Measurements from ENCODE around the gene RCHY1. TPM values are rescaled to one million over a fixed set of nuclear protein-coding genes. Genes with fewer than 3 reads are reported as not detected.
"Not testable (repeated sequence)": the region's sequence is repeated elsewhere in the genome, so short reads cannot be mapped to it uniquely, and the experiment has no call there.

RCHY1 gene
- total RNA-seq, 1 donor from 2014 or later, result 44.1 TPM

- ATAC-seq (ENCODE audit: poor library complexity) (no peak), DNase-seq (no peak)
- intact Hi-C loops (cut with DNase I), result no loop called here
Observed at GRCh38 chr4:75525910-75526309, 11.7 kb upstream of the RCHY1 start.

DNA sequence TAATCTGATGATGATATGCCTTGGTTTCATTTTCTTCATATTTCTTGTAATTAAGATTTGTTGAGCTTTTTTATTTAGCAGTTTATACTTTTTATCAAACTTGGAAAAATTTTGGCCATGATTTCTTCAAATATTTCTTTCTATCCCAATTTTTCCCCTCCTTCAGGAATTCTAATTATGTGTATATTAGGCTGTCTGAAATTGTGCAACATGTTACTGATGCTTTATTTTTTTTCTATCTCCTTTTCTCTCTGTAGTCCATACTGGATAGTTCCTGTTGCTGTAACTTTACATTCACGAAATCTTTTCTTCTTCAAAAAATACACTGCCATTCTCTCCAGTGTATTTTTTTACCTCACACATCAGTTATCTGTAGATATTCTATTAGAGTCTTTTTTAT, 10.9 kb upstream of the RCHY1 start:
- intact Hi-C loops (cut with DNase I), result no loop called here
- DNase-seq, result no peak
- no peak for ATAC-seq (ENCODE audit: poor library complexity)

GRCh38 chr4:75519452-75519851, 5.2 kb upstream of the RCHY1 start:
- ATAC-seq (ENCODE audit: poor library complexity); intact Hi-C loops (cut with DNase I); DNase-seq: not testable (repeated sequence)

GRCh38 chr4:75516144-75516543, 1.9 kb upstream of the RCHY1 start:
- intact Hi-C loops (cut with DNase I), result no loop called here
- no peak for ATAC-seq (ENCODE audit: poor library complexity)
- DNase-seq, result no peak

DNA sequence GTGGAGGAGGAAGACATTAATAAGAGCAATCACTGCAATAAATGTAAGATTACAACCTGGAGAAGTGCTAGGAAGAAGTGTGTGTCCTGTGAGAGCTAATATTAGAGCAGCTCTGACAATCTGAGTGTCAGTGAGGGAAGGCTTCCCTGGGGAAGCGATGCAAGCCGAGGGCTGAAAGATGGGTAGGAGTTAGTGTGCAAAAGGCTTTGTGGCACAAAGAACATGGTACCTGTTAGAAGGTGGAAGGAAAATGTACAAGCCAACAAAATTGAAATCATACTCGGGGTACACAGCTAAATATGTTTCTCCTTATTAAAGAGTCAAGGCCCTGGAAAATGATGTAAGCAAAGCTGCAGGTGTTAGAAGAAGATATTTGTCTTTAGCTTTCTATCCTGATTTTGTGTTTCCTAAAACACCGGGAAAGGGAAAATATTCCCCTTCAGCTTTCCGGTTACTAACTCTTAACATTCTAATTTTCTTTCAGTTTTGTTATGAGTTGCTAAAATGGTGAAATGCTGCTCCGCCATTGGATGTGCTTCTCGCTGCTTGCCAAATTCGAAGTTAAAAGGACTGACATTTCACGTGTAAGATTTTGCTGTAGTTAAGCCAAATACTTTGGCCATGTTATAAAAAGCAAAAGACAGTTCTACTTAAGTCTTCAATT, 878 bp upstream of the RCHY1 start:
- no peak for DNase-seq
- intact Hi-C loops (cut with DNase I), result no loop called here
- ATAC-seq (ENCODE audit: poor library complexity), result peak; percentile 2

DNA sequence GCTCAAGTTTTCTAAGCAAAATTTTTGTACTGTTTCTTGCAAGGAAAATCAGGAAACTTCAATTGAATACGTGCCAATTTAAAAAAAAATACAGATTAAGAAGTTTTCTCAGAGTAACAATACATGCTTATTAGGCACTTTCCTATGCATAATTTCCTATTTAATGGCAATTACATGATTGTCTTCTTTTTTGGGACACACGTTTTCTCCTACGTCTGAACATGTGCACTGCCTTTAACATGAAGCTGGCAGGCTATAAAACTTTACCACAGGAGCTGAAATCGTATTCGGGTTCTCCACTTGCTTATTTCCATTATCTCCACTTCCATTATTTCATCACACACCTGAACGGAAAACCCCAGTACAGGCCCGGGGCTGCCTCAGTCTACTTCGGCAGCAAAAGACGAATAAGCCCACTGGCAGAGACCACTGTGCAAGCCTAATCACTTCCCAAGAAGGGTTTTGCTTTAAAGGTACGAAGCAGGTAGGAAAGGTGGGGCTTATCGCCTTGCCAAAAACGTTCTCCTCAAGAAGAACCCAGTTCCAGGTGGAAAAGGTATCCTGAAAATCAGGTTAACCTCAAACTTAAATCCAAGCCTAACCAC, 575 bp downstream of the RCHY1 start:
- intact Hi-C loops (cut with DNase I), result no loop called here
- DNase-seq (no peak), ATAC-seq (ENCODE audit: poor library complexity) (no peak)

- intact Hi-C loops (cut with DNase I), result no loop called here
- DNase-seq (no peak), ATAC-seq (ENCODE audit: poor library complexity) (no peak)
Observed at GRCh38 chr4:75512386-75513211, 1.6 kb downstream of the RCHY1 start.

GRCh38 chr4:75511841-75512240, 2.4 kb downstream of the RCHY1 start:
- ATAC-seq (ENCODE audit: poor library complexity), result no peak
- intact Hi-C loops (cut with DNase I), result no loop called here
- no peak for DNase-seq

DNA sequence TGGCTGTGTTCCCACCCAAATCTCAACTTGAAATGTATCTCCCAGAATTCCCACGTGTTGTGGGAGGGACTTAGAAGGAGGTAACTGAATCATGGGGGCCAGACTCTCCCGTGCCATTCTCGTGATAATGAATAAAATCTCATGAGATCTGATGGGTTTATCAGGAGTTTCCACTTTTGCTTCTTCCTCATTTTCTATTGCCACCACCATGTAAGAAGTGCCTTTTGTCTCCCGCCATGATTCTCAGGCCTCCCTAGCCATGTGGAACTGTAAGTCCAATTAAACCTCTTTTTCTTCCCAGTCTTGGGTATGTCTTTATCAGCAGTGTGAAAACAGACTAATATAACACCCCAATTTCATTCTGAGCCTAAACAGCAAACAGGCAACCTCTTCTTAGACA, 4.6 kb downstream of the RCHY1 start:
- DNase-seq; intact Hi-C loops (cut with DNase I); ATAC-seq (ENCODE audit: poor library complexity): not testable (repeated sequence)

DNA sequence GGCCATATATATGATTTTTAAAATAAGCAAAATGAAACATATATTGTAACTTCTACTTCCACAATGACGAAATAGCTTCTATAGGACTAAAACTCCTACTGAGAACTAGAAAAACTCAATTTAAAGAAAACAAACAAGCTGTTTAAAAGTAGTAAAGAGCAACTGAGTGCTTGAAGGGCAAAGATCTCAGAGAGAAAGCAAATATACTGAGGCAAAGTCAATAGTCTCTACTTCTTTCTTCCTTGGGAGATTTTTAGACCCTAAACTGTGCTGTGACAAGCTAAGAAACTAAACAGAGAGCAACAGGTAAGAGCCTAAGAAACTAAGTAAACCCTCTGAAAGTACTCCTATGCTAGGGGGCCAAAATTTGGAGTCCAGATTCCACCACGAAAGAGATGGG, 8.6 kb downstream of the RCHY1 start:
- intact Hi-C loops (cut with DNase I), result no loop called here
- DNase-seq (no peak), ATAC-seq (ENCODE audit: poor library complexity) (no peak)

GRCh38 chr4:75502671-75503070, 11.5 kb downstream of the RCHY1 start:
- ATAC-seq (ENCODE audit: poor library complexity), result no peak
- DNase-seq, result no peak
- intact Hi-C loops (cut with DNase I), result no loop called here

GRCh38 chr4:75499900-75500299, 14.3 kb downstream of the RCHY1 start:
- ATAC-seq (ENCODE audit: poor library complexity) (no peak), DNase-seq (no peak)
- intact Hi-C loops (cut with DNase I), result no loop called here

DNA sequence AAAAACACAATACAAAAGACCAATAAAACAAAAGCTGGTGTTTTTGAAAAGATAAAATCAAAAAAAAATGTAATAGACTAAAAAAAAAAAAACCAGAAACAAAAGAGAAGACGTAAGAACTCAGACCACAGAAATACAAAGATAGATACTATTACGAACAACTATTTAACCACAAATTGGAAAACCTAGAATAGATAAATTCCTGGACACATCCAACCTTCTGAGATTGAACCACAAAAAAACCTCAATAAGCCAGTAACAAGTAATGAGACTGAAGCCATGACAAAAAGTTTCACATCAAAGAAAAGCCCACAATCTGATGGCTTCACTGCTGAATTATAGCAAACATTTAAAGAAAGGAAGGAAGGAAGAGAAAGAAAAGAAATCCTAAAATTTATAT, 16.2 kb downstream of the RCHY1 start:
- no peak for ATAC-seq (ENCODE audit: poor library complexity)
- intact Hi-C loops (cut with DNase I), result no loop called here
- DNase-seq, result no peak

DNA sequence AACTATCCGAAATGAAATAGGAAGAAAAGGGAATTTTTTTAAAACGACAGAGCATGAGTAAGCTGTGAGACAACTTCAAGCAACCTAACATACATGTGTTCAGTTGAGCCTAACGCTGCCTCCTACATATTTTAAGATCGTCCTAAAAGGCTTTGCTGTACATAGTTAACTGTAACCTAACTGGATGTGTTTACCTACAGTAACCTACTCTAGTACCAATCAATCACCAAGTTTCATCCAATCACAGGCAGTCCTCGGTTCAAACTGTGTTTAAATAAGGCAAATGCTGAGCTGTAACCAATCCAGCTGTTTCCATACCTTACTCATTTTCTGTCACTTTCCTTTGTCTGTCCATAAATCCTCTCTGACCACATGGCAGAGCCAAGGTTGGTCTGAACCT, 17.1 kb downstream of the RCHY1 start:
- no peak for DNase-seq
- ATAC-seq (ENCODE audit: poor library complexity), result no peak
- intact Hi-C loops (cut with DNase I), result no loop called here

DNA sequence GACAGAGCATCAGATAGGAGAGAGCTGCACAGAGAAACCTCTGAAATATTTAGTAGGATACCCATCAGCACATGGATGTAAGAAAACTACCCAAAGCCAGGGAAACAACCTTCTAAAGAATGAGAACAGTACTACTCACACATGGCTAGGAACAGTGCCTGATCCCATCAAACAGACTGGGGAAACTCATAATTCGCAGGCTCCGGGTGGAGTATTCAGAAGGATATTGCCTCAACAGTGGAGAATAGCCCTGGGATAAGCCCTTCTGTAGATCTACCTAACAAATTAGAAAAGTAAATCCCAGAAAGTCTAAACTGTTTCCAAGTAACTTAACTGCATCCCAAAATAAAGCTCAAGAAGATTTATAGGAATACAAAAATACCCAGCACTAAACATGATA, 17.8 kb downstream of the RCHY1 start:
- DNase-seq (no peak), ATAC-seq (ENCODE audit: poor library complexity) (no peak)
- intact Hi-C loops (cut with DNase I), result no loop called here

DNA sequence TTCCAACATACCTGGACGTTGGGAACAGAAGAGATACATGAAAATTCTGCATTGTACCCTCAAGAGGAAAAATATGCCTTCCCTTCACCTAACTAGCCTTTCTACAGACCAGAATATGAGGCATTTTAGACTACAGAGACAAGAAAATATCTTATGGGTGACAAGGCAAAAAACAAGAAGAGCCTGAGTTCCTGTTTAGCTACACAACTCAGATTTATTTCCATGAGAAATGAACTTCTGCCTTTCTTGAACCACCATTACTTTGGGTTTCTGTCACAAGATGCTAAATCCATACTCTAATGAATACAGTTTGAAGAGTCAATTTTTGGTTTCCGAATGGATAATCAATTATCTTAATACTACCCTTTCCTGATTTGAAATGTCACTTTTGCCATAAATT, 18.7 kb downstream of the RCHY1 start:
- ATAC-seq (ENCODE audit: poor library complexity) (no peak), DNase-seq (no peak)
- intact Hi-C loops (cut with DNase I), result no loop called here

DNA sequence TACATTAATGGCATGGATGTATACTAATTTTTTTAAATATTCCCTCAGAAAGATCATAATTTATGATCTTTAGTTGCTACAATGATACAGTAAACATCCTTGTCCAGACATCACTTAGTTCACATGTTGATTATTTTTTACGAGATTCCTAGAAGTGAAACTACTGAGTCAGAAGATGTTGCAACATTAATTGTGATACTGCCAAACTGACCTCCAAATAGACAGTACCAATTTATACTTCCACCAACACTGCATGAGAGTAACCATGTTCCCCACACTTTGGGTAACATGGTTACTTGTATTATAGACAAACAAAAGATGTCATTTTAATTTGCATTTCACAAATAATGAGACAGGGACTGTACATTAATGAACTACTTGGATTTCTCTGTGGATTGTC, 19.6 kb downstream of the RCHY1 start:
- peak; percentile 82 for ATAC-seq (ENCODE audit: poor library complexity)
- intact Hi-C loops (cut with DNase I), result no loop called here
- no peak for DNase-seq

- no peak for ATAC-seq (ENCODE audit: poor library complexity)
- intact Hi-C loops (cut with DNase I), result no loop called here
Observed at GRCh38 chr4:75490155-75490554, 24.0 kb downstream of the RCHY1 start.

DNA sequence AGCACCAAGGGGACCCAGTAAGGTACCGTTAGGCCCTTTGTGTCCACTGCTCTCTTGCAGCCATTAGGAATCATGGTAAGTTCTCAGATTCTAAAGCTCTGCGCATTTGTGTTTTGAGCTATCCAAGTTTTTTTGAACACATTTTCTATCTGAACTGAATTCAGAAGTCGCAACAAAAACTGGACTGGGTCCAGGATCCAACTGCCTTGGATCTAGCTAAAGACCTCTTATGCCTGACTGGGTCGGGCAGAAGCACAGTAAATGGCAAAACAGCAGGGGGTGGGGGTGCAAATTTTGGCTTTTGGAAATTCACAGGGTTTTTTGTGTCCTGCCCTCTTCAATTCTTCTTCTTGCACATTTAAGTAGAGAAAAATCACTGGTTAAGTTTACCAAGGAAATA, 30.0 kb downstream of the RCHY1 start:
- intact Hi-C loops (cut with DNase I), result no loop called here
- no peak for ATAC-seq (ENCODE audit: poor library complexity)
- DNase-seq, result no peak

More at GRCh38 chr4:75490155-75490554, 24.0 kb downstream of the RCHY1 start:
- no peak for DNase-seq

DNA sequence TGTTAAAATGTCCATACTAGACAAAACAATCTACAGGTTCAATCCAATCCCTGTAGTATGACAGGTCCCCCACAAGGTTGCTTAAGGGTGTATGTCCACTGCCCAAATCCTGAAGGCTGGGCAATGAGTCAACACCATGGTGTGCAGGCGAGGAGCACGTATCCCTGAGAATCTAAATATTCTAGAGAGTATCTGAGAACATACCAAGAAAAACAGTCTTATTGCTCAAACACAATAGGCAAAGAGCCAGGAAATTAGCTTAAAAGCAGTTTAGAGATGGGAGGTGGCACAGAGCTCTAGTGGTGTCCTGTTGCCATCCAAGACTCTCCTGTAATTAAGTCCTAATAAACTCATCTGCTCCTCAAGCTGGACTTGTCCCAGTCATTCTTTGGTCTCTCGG, 37.0 kb downstream of the RCHY1 start:
- DNase-seq (no peak), ATAC-seq (ENCODE audit: poor library complexity) (no peak)
- intact Hi-C loops (cut with DNase I), result no loop called here

Data from Right ventricle myocardium superior (tissue), 1 donor.